BLaER1 (cell line): ENCODE data around the gene SMAP1.

ENCODE experiments used
- H3K27ac ChIP-seq: shearing (Covaris generic); formaldehyde crosslinking; 2 replicates; pipeline ENCODE4 v1.8.1; 2022
- H3K27me3 ChIP-seq: shearing (Covaris generic); formaldehyde crosslinking; 2 replicates; pipeline ENCODE4 v1.8.1; 2022
- H3K36me3 ChIP-seq: shearing (Covaris generic); formaldehyde crosslinking; 2 replicates; pipeline ENCODE4 v1.8.1; 2022
- H3K4me1 ChIP-seq: shearing (Covaris generic); formaldehyde crosslinking; 2 replicates; pipeline ENCODE4 v1.8.1; 2022
- H3K4me2 ChIP-seq: shearing (Covaris generic); formaldehyde crosslinking; 2 replicates; pipeline ENCODE4 v1.8.1; 2022
- H3K4me3 ChIP-seq: shearing (Covaris generic); formaldehyde crosslinking; 2 replicates; pipeline ENCODE4 v1.8.1; 2022
- H3K9ac ChIP-seq: shearing (Covaris generic); formaldehyde crosslinking; 2 replicates; pipeline ENCODE4 v1.8.1; 2022
- H3K9me3 ChIP-seq: shearing (Covaris generic); formaldehyde crosslinking; 2 replicates; pipeline ENCODE4 v1.8.1; 2022
- H4K20me1 ChIP-seq: shearing (Covaris generic); formaldehyde crosslinking; 2 replicates; pipeline ENCODE4 v1.8.1; 2022
- Cebpa-rat ChIP-seq: shearing (Covaris generic); IDR thresholded peaks from 2 replicates; pipeline ENCODE4 v1.8.1; 2022

Gene SMAP1

DNA sequence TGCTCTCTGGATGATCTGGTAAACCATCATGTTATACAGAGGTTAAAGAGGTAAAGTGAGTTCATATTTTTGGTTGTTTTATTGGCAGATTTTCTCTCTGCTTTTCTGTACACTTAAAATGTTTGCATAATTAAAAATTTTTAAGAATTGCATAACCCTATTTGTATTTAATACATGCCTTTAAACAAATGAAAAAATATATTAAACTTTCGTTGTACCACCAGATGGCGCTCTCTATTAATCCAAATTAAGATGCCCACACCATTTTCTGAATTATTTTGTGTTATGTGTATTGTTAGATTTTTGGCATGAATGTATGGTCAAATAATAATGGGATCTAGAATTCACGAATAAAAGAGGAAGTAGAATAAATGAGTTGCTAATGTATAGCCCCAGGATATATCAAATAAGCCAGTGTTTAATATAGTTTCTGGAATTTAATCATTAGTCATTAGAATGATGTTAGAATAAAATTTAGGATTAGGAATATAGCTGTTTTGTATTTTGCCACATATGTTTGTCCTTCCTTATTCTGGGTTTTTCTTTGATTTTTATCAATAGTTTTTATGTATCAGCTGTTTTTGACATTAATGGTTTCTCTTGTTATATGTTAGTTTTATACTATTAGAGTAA is 38.9 kb downstream of the SMAP1 start:
- Histone ChIP-seq H4K20me1 (peaks cover 54% of the 10 kb centered on the region), H3K36me3 (peaks cover 4% of the 10 kb centered on the region; the same call in 1 of the 2 replicates), H3K4me3 (no peak overlapping the region), H3K9ac (no peak overlapping the region), H3K9me3 (peaks cover 6% of the 10 kb centered on the region; the same call in 1 of the 2 replicates), H3K27ac (no peak overlapping the region), H3K27me3 (no peaks in the 10 kb centered on the region), H3K4me2 (no peak overlapping the region), H3K4me1 (no peaks in the 10 kb centered on the region)
- TF ChIP-seq Cebpa-rat: no peak

DNA sequence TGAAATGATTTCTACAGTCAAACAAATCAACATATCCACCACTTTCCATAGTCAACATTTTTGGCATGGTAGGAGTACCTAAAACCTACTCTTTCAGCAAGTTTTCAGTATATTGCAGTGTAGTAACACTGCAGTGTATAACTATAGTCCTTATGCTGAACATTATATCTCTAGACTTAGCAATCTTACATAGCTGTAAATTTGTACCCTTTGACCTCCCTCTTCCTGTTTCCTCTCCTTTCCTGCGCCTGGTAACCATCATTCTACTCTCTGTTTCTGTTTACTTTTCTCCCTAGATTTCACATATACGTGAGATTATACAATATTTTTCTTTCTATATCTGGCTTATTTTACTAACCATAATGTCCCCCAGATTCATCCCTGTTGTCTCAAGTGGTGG is 40.2 kb downstream of the SMAP1 start:
- Histone ChIP-seq H3K4me2 (no peak overlapping the region), H3K36me3 (peaks cover 4% of the 10 kb centered on the region; the same call in 1 of the 2 replicates), H3K27me3 (no peaks in the 10 kb centered on the region), H3K4me1 (no peaks in the 10 kb centered on the region), H3K27ac (no peak overlapping the region), H4K20me1 (peaks cover 45% of the 10 kb centered on the region), H3K9me3 (peaks cover 6% of the 10 kb centered on the region; the same call in 1 of the 2 replicates), H3K4me3 (no peak overlapping the region), H3K9ac (no peak overlapping the region)
- TF ChIP-seq Cebpa-rat: no peak

DNA sequence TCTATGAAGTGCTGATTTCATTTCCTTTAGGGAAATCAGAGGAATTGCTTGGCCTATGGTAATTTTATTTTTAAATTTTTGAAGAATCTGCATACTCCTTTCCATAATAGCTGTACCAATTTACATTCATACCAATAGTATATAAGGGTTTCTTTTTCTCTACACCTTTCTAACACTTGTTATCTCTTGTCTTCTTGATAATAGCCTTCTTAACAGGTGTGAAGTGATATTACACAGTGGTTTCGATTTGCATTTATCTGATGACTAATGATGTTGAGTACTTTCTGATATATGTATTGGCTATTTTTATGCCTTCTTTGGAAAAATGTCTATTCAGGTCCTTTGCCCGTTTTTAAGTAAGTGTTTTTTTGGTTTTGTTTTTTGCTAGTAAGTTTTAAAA is 40.8 kb downstream of the SMAP1 start:
- Histone ChIP-seq H3K27me3 (no peaks in the 10 kb centered on the region), H3K4me1 (no peaks in the 10 kb centered on the region), H3K4me2 (no peak overlapping the region), H3K4me3 (no peak overlapping the region), H3K27ac (no peak overlapping the region), H3K36me3 (0 out of 2 replicates have a peak, but pooled peaks cover 4% of the 10 kb centered on the region), H4K20me1 (peaks cover 40% of the 10 kb centered on the region), H3K9me3 (peaks cover 7% of the 10 kb centered on the region), H3K9ac (no peak overlapping the region)
- no peak for TF ChIP-seq Cebpa-rat

DNA sequence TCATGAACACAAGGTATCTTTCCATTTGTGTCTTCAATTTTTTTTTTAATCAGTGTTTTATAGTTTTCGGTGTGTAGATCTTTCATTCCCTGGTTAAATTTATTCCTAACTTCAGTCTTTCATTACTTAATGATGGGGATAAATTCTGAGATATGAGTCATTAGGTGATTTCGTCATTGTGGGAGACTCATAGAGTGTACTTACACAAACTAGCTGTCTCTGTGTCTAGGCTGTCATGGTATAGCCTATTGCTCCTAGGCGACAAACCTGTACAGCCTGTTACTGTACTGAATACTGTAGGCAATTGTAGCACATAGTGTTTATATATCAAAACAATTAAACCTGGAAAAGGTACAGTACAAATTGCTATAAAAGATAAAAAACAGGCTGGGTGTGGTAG is 42.1 kb downstream of the SMAP1 start:
- Histone ChIP-seq H3K4me3 (no peak overlapping the region), H3K27ac (no peak overlapping the region), H3K4me2 (no peak overlapping the region), H3K4me1 (no peaks in the 10 kb centered on the region), H3K36me3 (peaks cover 7% of the 10 kb centered on the region; the same call in 1 of the 2 replicates), H3K27me3 (no peaks in the 10 kb centered on the region), H4K20me1 (peaks cover 26% of the 10 kb centered on the region), H3K9ac (no peak overlapping the region), H3K9me3 (peaks cover 20% of the 10 kb centered on the region)
- no peak for TF ChIP-seq Cebpa-rat

DNA sequence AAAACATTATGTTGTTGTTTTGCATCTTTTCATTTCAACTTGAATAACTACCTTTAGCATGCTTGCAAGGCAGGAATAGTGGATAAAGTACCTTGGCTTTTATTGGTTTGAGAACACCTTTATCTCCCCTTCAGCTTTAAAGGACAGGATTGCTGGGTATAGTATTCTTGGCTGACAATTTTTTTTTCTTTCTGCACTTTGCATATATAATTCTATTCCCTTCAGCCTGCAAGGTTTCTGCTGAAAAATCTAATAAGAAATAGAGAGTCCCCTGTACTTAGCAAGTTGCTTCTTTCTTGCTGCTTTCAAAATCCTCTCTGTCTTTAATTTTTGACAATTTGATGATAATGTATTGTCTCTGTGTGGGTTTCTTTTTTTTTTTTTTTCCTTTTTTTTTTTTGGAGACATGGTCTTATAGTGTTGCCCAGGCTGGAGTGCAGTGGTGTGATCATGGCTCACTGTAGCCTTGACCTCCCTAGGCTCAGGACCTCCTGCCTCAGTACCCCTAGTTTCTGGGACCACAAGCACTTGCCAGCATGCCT is 47.1 kb downstream of the SMAP1 start:
- Histone ChIP-seq H3K9ac (no peak overlapping the region), H3K27me3 (no peaks in the 10 kb centered on the region), H3K27ac (no peak overlapping the region), H3K9me3 (peaks cover 48% of the 10 kb centered on the region), H3K4me2 (no peak overlapping the region), H3K4me1 (peaks cover 6% of the 10 kb centered on the region), H3K36me3 (peaks cover 15% of the 10 kb centered on the region), H4K20me1 (peaks cover 11% of the 10 kb centered on the region; the same call in 1 of the 2 replicates), H3K4me3 (no peak overlapping the region)
- no peak for TF ChIP-seq Cebpa-rat

DNA sequence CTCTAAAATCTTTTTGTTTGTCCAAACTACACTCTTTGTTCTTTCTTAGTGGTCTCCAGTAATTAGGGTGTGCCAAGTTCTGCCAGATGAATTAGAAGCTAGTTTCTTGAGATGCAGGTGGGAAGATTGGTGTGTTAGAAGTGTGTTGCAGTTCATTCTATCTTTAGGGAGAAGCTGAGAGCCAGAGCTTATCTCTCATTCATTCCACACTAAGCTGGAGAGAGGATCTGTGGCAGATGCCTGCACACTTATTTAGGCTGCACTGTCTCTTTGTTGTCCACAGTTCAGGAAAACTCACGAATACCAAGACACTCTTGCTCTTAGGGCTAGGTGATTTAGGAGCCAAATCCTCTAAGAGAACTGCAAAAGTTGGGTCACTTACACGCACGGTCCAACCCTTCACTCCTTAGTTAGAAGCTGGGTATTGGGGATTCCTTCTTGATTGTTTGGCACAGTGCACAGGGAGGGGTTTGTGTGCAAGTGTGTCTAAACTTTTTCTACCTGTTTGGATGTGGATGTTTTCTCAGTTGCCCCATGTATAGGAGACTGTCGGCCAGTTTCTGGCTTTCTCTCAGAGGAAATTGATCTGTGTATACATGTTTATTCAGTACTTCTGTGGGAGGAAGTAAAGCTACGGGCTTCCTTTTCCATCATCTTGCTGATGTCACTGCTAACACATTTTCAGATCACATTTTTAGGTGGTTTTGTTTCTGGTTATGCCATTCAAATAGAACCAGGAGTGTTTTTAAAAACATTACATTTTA is 49.5 kb downstream of the SMAP1 start:
- peaks cover 14% of the 10 kb centered on the region for H4K20me1 ChIP-seq
- no peaks in the 10 kb centered on the region for H3K27me3 ChIP-seq
- H3K9me3 ChIP-seq: peaks cover 50% of the 10 kb centered on the region
- H3K4me1 ChIP-seq: peaks cover 6% of the 10 kb centered on the region
- H3K4me2 ChIP-seq: no peak overlapping the region
- H3K4me3 ChIP-seq: no peak overlapping the region
- TF ChIP-seq Cebpa-rat: no peak
- H3K27ac ChIP-seq: no peak overlapping the region
- H3K36me3 ChIP-seq: peaks cover 15% of the 10 kb centered on the region
- no peak overlapping the region for H3K9ac ChIP-seq

DNA sequence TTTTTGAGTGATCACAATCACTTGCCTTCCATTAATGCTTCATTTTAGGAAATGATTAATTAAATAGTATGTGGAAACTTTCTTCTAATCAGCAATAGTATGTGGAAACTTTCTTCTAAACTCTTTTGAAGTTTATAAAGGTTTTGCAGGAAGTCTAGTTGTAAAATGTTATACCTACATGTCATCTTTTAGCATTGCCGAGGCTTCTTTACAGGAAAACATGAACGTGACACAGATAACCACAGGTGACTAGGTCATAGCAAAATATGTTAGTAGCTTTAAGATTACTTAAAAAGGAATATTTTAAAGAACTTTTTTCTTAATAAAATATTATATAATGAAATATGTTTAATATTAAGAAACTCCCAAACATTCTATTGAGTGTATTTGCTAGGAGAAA is 56.8 kb downstream of the SMAP1 start:
- H3K9me3 ChIP-seq: peaks cover 8% of the 10 kb centered on the region
- no peak for TF ChIP-seq Cebpa-rat
- peaks cover 10% of the 10 kb centered on the region for H3K36me3 ChIP-seq
- H3K9ac ChIP-seq: no peak overlapping the region
- no peak overlapping the region for H3K4me3 ChIP-seq
- no peak overlapping the region for H3K27ac ChIP-seq
- no peaks in the 10 kb centered on the region for H3K27me3 ChIP-seq
- no peak overlapping the region for H3K4me2 ChIP-seq
- no peaks in the 10 kb centered on the region for H3K4me1 ChIP-seq
- H4K20me1 ChIP-seq: peaks cover 30% of the 10 kb centered on the region

DNA sequence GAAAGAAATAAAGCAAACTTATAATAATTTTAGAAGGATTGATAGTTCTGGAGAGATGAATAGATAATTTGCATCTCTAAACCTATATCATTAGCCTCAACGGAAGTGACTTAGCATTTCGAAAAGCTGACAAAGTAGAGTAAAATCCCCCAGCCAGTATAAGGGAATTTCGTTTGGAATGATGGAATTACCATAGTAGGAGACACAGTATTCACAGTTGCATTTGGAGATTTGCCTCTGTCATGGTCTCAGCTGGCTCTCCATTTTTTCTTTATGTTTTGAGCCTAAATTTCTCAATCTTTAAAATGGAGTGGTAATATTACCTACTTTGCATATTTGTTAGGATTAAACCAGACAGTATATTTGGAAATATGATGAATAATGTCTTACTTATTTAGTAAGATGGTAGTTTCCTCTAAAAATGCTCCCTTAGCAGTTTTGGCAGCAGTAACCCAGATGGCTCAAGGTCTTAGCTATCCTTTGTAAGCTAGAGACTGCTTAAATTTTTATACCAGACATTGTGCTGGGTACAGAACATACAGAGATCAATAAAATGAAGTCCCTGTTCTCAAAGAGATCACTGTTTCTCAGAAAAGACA is 58.2 kb downstream of the SMAP1 start:
- Histone ChIP-seq H3K9ac (no peak overlapping the region), H3K4me3 (no peak overlapping the region), H4K20me1 (peaks cover 25% of the 10 kb centered on the region), H3K4me1 (no peaks in the 10 kb centered on the region), H3K27ac (no peak overlapping the region), H3K27me3 (no peaks in the 10 kb centered on the region), H3K4me2 (no peak overlapping the region), H3K36me3 (peaks cover 10% of the 10 kb centered on the region), H3K9me3 (peaks cover 3% of the 10 kb centered on the region)
- TF ChIP-seq Cebpa-rat: no peak

DNA sequence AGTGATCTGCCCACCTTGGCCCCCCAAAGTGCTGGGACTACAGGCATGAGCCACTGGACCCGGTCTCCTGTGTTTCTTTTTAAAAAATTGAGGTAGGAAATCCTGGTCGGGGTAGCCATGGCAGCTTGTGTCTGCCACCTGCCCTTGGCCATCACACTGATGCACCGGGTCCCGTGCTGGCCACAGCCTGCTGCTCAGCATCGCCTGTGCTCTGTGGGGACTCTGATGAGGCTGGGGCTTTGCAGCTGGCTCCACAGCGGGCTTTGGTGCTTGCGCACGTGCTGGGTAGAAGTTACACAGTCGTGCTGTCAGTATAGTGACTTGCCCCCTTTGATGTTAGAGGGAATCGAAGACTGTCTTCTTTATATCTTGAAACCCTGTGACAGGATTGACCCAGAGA is 66.7 kb downstream of the SMAP1 start:
- Histone ChIP-seq H3K9me3 (no peaks in the 10 kb centered on the region), H3K27me3 (no peaks in the 10 kb centered on the region), H3K27ac (no peak overlapping the region), H3K4me2 (no peak overlapping the region), H4K20me1 (peaks cover 9% of the 10 kb centered on the region; the same call in 1 of the 2 replicates), H3K36me3 (peaks cover 22% of the 10 kb centered on the region), H3K4me1 (no peaks in the 10 kb centered on the region), H3K9ac (no peak overlapping the region), H3K4me3 (no peak overlapping the region)
- TF ChIP-seq Cebpa-rat: no peak

DNA sequence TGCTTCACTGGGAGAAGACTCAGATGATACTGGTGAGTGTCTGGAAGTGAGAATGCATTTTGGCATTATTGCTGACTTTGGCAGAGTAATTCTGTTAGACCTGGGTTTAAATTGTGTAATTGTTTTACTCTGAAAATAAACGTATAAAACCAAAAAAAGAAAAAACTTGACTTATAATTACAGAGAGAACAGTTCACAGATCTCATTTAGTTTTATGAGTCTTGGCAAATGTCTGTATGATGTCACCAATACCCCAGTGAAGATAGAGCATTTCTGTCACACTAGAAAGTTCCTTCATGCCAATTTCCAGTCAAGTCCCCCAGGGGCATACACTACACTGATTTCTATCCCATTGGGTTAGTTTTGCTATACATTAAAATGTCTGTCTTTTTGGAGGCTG is 67.3 kb downstream of the SMAP1 start:
- no peak for TF ChIP-seq Cebpa-rat

More for the DNA sequence above, 67.3 kb downstream of the SMAP1 start:
- H3K4me1 ChIP-seq: no peaks in the 10 kb centered on the region
- H3K36me3 ChIP-seq: peaks cover 22% of the 10 kb centered on the region
- no peaks in the 10 kb centered on the region for H3K27me3 ChIP-seq
- H4K20me1 ChIP-seq: peaks cover 3% of the 10 kb centered on the region; the same call in 1 of the 2 replicates
- H3K4me2 ChIP-seq: no peak overlapping the region
- H3K4me3 ChIP-seq: no peak overlapping the region
- no peak overlapping the region for H3K9ac ChIP-seq
- H3K27ac ChIP-seq: no peak overlapping the region
- no peaks in the 10 kb centered on the region for H3K9me3 ChIP-seq
